Inflammatory macrophage (primary cell): ENCODE results near the gene KCNAB1.
"Not testable (repeated sequence)": the region's sequence is repeated elsewhere in the genome, so short reads cannot be mapped to it uniquely, and the experiment has no call there.

ENCODE experiments used
- DNase-seq, 2 donors: peaks; one replicate each; pipeline ENCODE4 v3.0.0-alpha.2; 2020 to 2022

KCNAB1 gene

GRCh38 chr3:156176629-156177210, 56.3 kb downstream of the KCNAB1 start:
- DNase-seq = no peak

- no peak for DNase-seq
These were observed 59.7 kb downstream of the KCNAB1 start for GRCh38 chr3:156180077-156180476.

GRCh38 chr3:156181509-156181908, 61.1 kb downstream of the KCNAB1 start:
- no peak for DNase-seq

- no peak for DNase-seq
These were observed 63.0 kb downstream of the KCNAB1 start for GRCh38 chr3:156183396-156183795.

GRCh38 chr3:156184156-156184555, 63.8 kb downstream of the KCNAB1 start:
- no peak for DNase-seq

GRCh38 chr3:156187146-156187769, 66.9 kb downstream of the KCNAB1 start:
- no peak for DNase-seq

- no peak for DNase-seq
These were observed 68.4 kb downstream of the KCNAB1 start for GRCh38 chr3:156188757-156189156.

- no peak for DNase-seq
These were observed 69.5 kb downstream of the KCNAB1 start for GRCh38 chr3:156189927-156190326.

- DNase-seq = not testable (repeated sequence)
These were observed 74.6 kb downstream of the KCNAB1 start for GRCh38 chr3:156194945-156195344.

- not testable (repeated sequence) for DNase-seq
These were observed 76.8 kb downstream of the KCNAB1 start for GRCh38 chr3:156197152-156197551.

GRCh38 chr3:156201411-156202405, 81.3 kb downstream of the KCNAB1 start:
- DNase-seq = no peak

- DNase-seq = no peak
These were observed 85.8 kb downstream of the KCNAB1 start for GRCh38 chr3:156206157-156206556.

- DNase-seq = no peak
These were observed 87.7 kb downstream of the KCNAB1 start for GRCh38 chr3:156207802-156208685.

GRCh38 chr3:156209631-156210335, 89.4 kb downstream of the KCNAB1 start:
- no peak for DNase-seq

- DNase-seq = no peak
These were observed 91.2 kb downstream of the KCNAB1 start for GRCh38 chr3:156211583-156211982.

- DNase-seq = no peak
These were observed 94.3 kb downstream of the KCNAB1 start for GRCh38 chr3:156214676-156215075.

- DNase-seq = no peak
These were observed 95.4 kb downstream of the KCNAB1 start for GRCh38 chr3:156215751-156216150.

- no peak for DNase-seq
These were observed 95.8 kb downstream of the KCNAB1 start for GRCh38 chr3:156216216-156216615.

GRCh38 chr3:156216852-156217251, 96.5 kb downstream of the KCNAB1 start:
- DNase-seq = no peak

GRCh38 chr3:156217674-156218352, 97.4 kb downstream of the KCNAB1 start:
- no peak for DNase-seq

GRCh38 chr3:156218353-156218744, 98.0 kb downstream of the KCNAB1 start:
- no peak for DNase-seq
